ENCODE results near the gene TIE1.

TIE1 gene

DNA sequence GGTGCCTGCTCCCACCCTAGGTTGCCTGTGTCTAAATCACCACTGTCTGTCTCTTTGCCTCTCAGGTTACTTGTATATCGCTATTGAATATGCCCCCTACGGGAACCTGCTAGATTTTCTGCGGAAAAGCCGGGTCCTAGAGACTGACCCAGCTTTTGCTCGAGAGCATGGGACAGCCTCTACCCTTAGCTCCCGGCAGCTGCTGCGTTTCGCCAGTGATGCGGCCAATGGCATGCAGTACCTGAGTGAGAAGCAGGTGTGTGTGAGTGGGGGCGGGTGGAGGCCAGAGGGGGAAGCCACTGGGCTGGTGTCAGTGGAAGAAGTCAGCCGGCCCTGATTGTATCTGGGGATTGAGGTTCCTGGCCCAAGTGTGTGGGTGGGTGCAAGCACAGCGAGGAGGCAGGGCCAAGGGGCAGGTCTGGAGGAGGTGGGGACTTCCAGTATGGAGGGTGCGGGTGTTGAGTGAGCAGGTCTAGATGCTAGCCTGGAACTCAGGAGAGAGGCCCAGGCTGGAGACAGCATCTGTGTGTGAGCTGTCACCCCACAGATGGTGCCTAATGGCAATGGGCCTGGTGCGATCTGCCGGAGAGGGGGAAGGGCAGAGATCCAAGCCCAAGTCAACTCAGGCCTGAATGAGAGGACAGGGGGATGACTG, 17.2 kb downstream of the TIE1 start:
- WGBS (ENCODE audit: insufficient coverage), result 93% methylated on average over 13 of the region's 15 CpGs
- Histone ChIP-seq H3K27ac (ENCODE audit: insufficient read depth in 1 of 2, low read depth in 1 of 2, low read length in 2 of 2, poor library complexity in 1 of 2, severe bottlenecking in 2 of 2) (no peak overlapping the region), H3K27me3 (replicated peaks in 2 of 5; ENCODE audit: control insufficient read depth in 4 of 5, insufficient read depth in 5 of 5, low read length in 4 of 5) (no peaks in the 10 kb centered on the region), H3K36me3 (ENCODE audit: control insufficient read depth in 4 of 4, insufficient read depth in 4 of 4, low read length in 3 of 4) (peaks cover 0 to 63% (median 35%) of the 10 kb centered on the region in 4 experiments), H3K9me3 (ENCODE audit: control extremely low read depth in 1 of 5, control insufficient read depth in 4 of 5, insufficient read depth in 2 of 5, low read depth in 1 of 5, low read length in 4 of 5) (no peaks in the 10 kb centered on the region), H3K4me3 (ENCODE audit: control insufficient read depth in 1 of 7, extremely low read depth in 1 of 7, insufficient read depth in 4 of 7, low read depth in 2 of 7, low read length in 6 of 7) (no peak overlapping the region), H3K4me1 (ENCODE audit: control extremely low read depth in 1 of 4, control insufficient read depth in 4 of 4, insufficient read depth in 4 of 4, low read length in 3 of 4) (no peaks in the 10 kb centered on the region)
- CTCF ChIA-PET, result no interaction called here
- POLR2A ChIA-PET, result no interaction called here
- DNase-seq, result no peak

DNA sequence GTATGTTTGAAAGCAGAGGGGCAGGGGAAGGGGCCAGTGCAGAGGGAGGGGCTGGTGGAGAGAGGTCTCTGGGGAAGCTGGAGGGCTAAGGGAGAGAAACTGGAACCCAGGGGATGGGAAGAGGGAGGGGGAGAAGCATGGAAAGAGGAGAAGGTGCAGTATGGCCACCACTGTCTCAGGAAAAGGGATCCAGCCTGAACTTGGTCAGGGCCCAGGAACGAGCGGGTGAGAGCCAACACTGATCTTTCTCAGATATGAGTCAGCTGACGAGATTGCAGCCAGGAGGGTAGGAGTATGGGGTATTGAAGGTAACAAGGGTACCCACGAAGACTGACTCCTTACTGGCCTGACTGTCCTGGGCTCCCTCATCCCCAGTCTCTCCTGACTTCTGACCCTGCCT, 18.0 kb downstream of the TIE1 start:
- Histone ChIP-seq H3K27me3 (replicated peaks in 2 of 5; ENCODE audit: control insufficient read depth in 4 of 5, insufficient read depth in 5 of 5, low read length in 4 of 5) (no peaks in the 10 kb centered on the region), H3K4me1 (ENCODE audit: control extremely low read depth in 1 of 4, control insufficient read depth in 4 of 4, insufficient read depth in 4 of 4, low read length in 3 of 4) (no peaks in the 10 kb centered on the region), H3K27ac (ENCODE audit: insufficient read depth in 1 of 2, low read depth in 1 of 2, low read length in 2 of 2, poor library complexity in 1 of 2, severe bottlenecking in 2 of 2) (no peak overlapping the region), H3K36me3 (ENCODE audit: control insufficient read depth in 4 of 4, insufficient read depth in 4 of 4, low read length in 3 of 4) (peaks cover 0 to 60% (median 30%) of the 10 kb centered on the region in 4 experiments), H3K9me3 (ENCODE audit: control extremely low read depth in 1 of 5, control insufficient read depth in 4 of 5, insufficient read depth in 2 of 5, low read depth in 1 of 5, low read length in 4 of 5) (no peaks in the 10 kb centered on the region), H3K4me3 (ENCODE audit: control insufficient read depth in 1 of 7, extremely low read depth in 1 of 7, insufficient read depth in 4 of 7, low read depth in 2 of 7, low read length in 6 of 7) (no peak overlapping the region)
- no peak for DNase-seq
- CTCF ChIA-PET, result no interaction called here
- 100% methylated on average over 1 of the region's 4 CpGs for WGBS (ENCODE audit: insufficient coverage)
- POLR2A ChIA-PET, result no interaction called here

- Histone ChIP-seq H3K27ac (ENCODE audit: insufficient read depth in 1 of 2, low read depth in 1 of 2, low read length in 2 of 2, poor library complexity in 1 of 2, severe bottlenecking in 2 of 2) (no peak overlapping the region), H3K27me3 (replicated peaks in 2 of 5; ENCODE audit: control insufficient read depth in 4 of 5, insufficient read depth in 5 of 5, low read length in 4 of 5) (no peaks in the 10 kb centered on the region), H3K4me1 (ENCODE audit: control extremely low read depth in 1 of 4, control insufficient read depth in 4 of 4, insufficient read depth in 4 of 4, low read length in 3 of 4) (peaks cover 0 to under 1% (median 0%) of the 10 kb centered on the region in 4 experiments), H3K36me3 (ENCODE audit: control insufficient read depth in 4 of 4, insufficient read depth in 4 of 4, low read length in 3 of 4) (peaks cover 0 to 64% (median 27%) of the 10 kb centered on the region in 4 experiments), H3K4me3 (ENCODE audit: control insufficient read depth in 1 of 7, extremely low read depth in 1 of 7, insufficient read depth in 4 of 7, low read depth in 2 of 7, low read length in 6 of 7) (no peak overlapping the region), H3K9me3 (ENCODE audit: control extremely low read depth in 1 of 5, control insufficient read depth in 4 of 5, insufficient read depth in 2 of 5, low read depth in 1 of 5, low read length in 4 of 5) (no peaks in the 10 kb centered on the region)
- WGBS (ENCODE audit: insufficient coverage), result no CpG with 5 or more reads among the region's 5 CpGs
- CTCF ChIA-PET, result no interaction called here
- DNase-seq, result no peak
- POLR2A ChIA-PET, result no interaction called here
Observed at GRCh38 chr1:43319288-43319687, 18.5 kb downstream of the TIE1 start.

- ChIA-PET POLR2A (no interaction called here), CTCF (interaction anchor here (0.7 kb wide), 1 partner anchor 9 kb away, joined by 4 read pairs; no protein-coding TSS in a partner anchor)
- no peaks in the 10 kb centered on the region for H3K27me3 ChIP-seq (replicated peaks in 2 of 5; ENCODE audit: control insufficient read depth in 4 of 5, insufficient read depth in 5 of 5, low read length in 4 of 5)
- peaks cover 0 to 6% (median under 1%) of the 10 kb centered on the region in 4 experiments for H3K4me1 ChIP-seq (ENCODE audit: control extremely low read depth in 1 of 4, control insufficient read depth in 4 of 4, insufficient read depth in 4 of 4, low read length in 3 of 4)
- no peak overlapping the region for H3K27ac ChIP-seq (ENCODE audit: insufficient read depth in 1 of 2, low read depth in 1 of 2, low read length in 2 of 2, poor library complexity in 1 of 2, severe bottlenecking in 2 of 2)
- no peak for DNase-seq
- 100% methylated on average over 2 of the region's 3 CpGs for WGBS (ENCODE audit: insufficient coverage)
- H3K36me3 ChIP-seq (ENCODE audit: control insufficient read depth in 4 of 4, insufficient read depth in 4 of 4, low read length in 3 of 4), result peaks cover 1 to 66% (median 26%) of the 10 kb centered on the region in 4 experiments
- no peaks in the 10 kb centered on the region for H3K9me3 ChIP-seq (ENCODE audit: control extremely low read depth in 1 of 5, control insufficient read depth in 4 of 5, insufficient read depth in 2 of 5, low read depth in 1 of 5, low read length in 4 of 5)
- no peak overlapping the region for H3K4me3 ChIP-seq (ENCODE audit: control insufficient read depth in 1 of 7, extremely low read depth in 1 of 7, insufficient read depth in 4 of 7, low read depth in 2 of 7, low read length in 6 of 7)
Observed at GRCh38 chr1:43319766-43320165, 19.0 kb downstream of the TIE1 start.

- ChIA-PET POLR2A (interaction anchor here (1.1 kb wide), 1 partner anchor 9 kb away, joined by 3 read pairs; no protein-coding TSS in a partner anchor), CTCF (interaction anchor here (1.0 to 1.1 kb wide), 3 partner anchors 8 to 36 kb away, joined by 3 to 4 read pairs (median 3); no protein-coding TSS in a partner anchor)
- peaks cover 0 to 61% (median 25%) of the 10 kb centered on the region in 4 experiments for H3K36me3 ChIP-seq (ENCODE audit: control insufficient read depth in 4 of 4, insufficient read depth in 4 of 4, low read length in 3 of 4)
- DNase-seq, result no peak
- H3K4me1 ChIP-seq (ENCODE audit: control extremely low read depth in 1 of 4, control insufficient read depth in 4 of 4, insufficient read depth in 4 of 4, low read length in 3 of 4), result peaks cover 0 to 7% (median 2%) of the 10 kb centered on the region in 4 experiments
- H3K27ac ChIP-seq (ENCODE audit: insufficient read depth in 1 of 2, low read depth in 1 of 2, low read length in 2 of 2, poor library complexity in 1 of 2, severe bottlenecking in 2 of 2), result no peak overlapping the region
- 92% methylated on average over 15 of the region's 16 CpGs for WGBS (ENCODE audit: insufficient coverage)
- no peaks in the 10 kb centered on the region for H3K27me3 ChIP-seq (replicated peaks in 2 of 5; ENCODE audit: control insufficient read depth in 4 of 5, insufficient read depth in 5 of 5, low read length in 4 of 5)
- peaks cover 0 to 5% (median 2%) of the 10 kb centered on the region in 5 experiments for H3K9me3 ChIP-seq (ENCODE audit: control extremely low read depth in 1 of 5, control insufficient read depth in 4 of 5, insufficient read depth in 2 of 5, low read depth in 1 of 5, low read length in 4 of 5)
- no peak overlapping the region for H3K4me3 ChIP-seq (ENCODE audit: control insufficient read depth in 1 of 7, extremely low read depth in 1 of 7, insufficient read depth in 4 of 7, low read depth in 2 of 7, low read length in 6 of 7)
Observed at GRCh38 chr1:43321331-43321891, 20.6 kb downstream of the TIE1 start.

DNA sequence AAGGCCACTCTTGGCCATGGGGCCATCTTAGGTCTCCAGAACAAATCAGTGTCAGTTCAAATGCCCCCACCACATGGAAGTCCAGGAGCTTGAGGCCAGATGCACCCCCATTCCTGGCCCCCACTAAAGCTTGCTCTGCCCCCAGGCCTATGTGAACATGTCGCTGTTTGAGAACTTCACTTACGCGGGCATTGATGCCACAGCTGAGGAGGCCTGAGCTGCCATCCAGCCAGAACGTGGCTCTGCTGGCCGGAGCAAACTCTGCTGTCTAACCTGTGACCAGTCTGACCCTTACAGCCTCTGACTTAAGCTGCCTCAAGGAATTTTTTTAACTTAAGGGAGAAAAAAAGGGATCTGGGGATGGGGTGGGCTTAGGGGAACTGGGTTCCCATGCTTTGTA, 21.7 kb downstream of the TIE1 start:
- H3K9me3 ChIP-seq (ENCODE audit: control extremely low read depth in 1 of 5, control insufficient read depth in 4 of 5, insufficient read depth in 2 of 5, low read depth in 1 of 5, low read length in 4 of 5), result peaks cover 0 to 6% (median 2%) of the 10 kb centered on the region in 5 experiments
- ChIA-PET CTCF (no interaction called here), POLR2A (no interaction called here)
- H3K27me3 ChIP-seq (replicated peaks in 2 of 5; ENCODE audit: control insufficient read depth in 4 of 5, insufficient read depth in 5 of 5, low read length in 4 of 5), result no peaks in the 10 kb centered on the region
- 100% methylated on average over 5 of the region's 5 CpGs for WGBS (ENCODE audit: insufficient coverage)
- H3K27ac ChIP-seq (ENCODE audit: insufficient read depth in 1 of 2, low read depth in 1 of 2, low read length in 2 of 2, poor library complexity in 1 of 2, severe bottlenecking in 2 of 2), result no peak overlapping the region
- peaks cover 0 to 7% (median 2%) of the 10 kb centered on the region in 4 experiments for H3K4me1 ChIP-seq (ENCODE audit: control extremely low read depth in 1 of 4, control insufficient read depth in 4 of 4, insufficient read depth in 4 of 4, low read length in 3 of 4)
- DNase-seq, result no peak
- no peak overlapping the region for H3K4me3 ChIP-seq (ENCODE audit: control insufficient read depth in 1 of 7, extremely low read depth in 1 of 7, insufficient read depth in 4 of 7, low read depth in 2 of 7, low read length in 6 of 7)
- H3K36me3 ChIP-seq (ENCODE audit: control insufficient read depth in 4 of 4, insufficient read depth in 4 of 4, low read length in 3 of 4), result peaks cover 0 to 50% (median 22%) of the 10 kb centered on the region in 4 experiments

- Histone ChIP-seq H3K9me3 (ENCODE audit: control extremely low read depth in 1 of 5, control insufficient read depth in 4 of 5, insufficient read depth in 2 of 5, low read depth in 1 of 5, low read length in 4 of 5) (peaks cover 0 to 11% (median 4%) of the 10 kb centered on the region in 5 experiments), H3K27me3 (replicated peaks in 2 of 5; ENCODE audit: control insufficient read depth in 4 of 5, insufficient read depth in 5 of 5, low read length in 4 of 5) (no peaks in the 10 kb centered on the region), H3K4me1 (ENCODE audit: control extremely low read depth in 1 of 4, control insufficient read depth in 4 of 4, insufficient read depth in 4 of 4, low read length in 3 of 4) (peaks cover under 1 to 13% (median 7%) of the 10 kb centered on the region in 4 experiments), H3K27ac (ENCODE audit: insufficient read depth in 1 of 2, low read depth in 1 of 2, low read length in 2 of 2, poor library complexity in 1 of 2, severe bottlenecking in 2 of 2) (no peak overlapping the region), H3K4me3 (ENCODE audit: control insufficient read depth in 1 of 7, extremely low read depth in 1 of 7, insufficient read depth in 4 of 7, low read depth in 2 of 7, low read length in 6 of 7) (no peak overlapping the region), H3K36me3 (ENCODE audit: control insufficient read depth in 4 of 4, insufficient read depth in 4 of 4, low read length in 3 of 4) (peaks cover 0 to 31% (median 12%) of the 10 kb centered on the region in 4 experiments)
- 57% methylated on average over 1 of the region's 1 CpG for WGBS (ENCODE audit: insufficient coverage)
- POLR2A ChIA-PET, result interaction anchor here (0.8 kb wide), 1 partner anchor 82 kb away, joined by 4 read pairs; no protein-coding TSS in a partner anchor
- peak in 2 of 3 donors; percentile 20 to 36 for DNase-seq
- CTCF ChIA-PET, result interaction anchor here (0.6 to 1.0 kb wide), 3 partner anchors 34 to 99 kb away, joined by 3 to 4 read pairs (median 3); partner anchors contain the start of gene CDC20
Observed at GRCh38 chr1:43324810-43325209, 24.0 kb downstream of the TIE1 start.

Measured in common myeloid progenitor, CD34-positive (primary cell).